ENCODE measurements around the gene RFX3.

- TF ChIP-seq HCFC1 (IDR thresholded peaks at IDR 0.05; ENCODE audit: low read depth, low read length) (no peak), CTCF (CRISPR knock-in tag; IDR thresholded peaks at IDR 0.05) (no peak), MLX (CRISPR knock-in tag; IDR thresholded peaks at IDR 0.05) (no peak), ZBTB2 (CRISPR knock-in tag; IDR thresholded peaks at IDR 0.05; ENCODE audit: low read depth) (no peak), ELF4 (CRISPR knock-in tag; IDR thresholded peaks at IDR 0.05; ENCODE audit: borderline replicate concordance) (no peak), SMC3 (IDR thresholded peaks at IDR 0.05; ENCODE audit: low read length) (no peak), CHD4 (IDR thresholded peaks at IDR 0.05; ENCODE audit: borderline replicate concordance, low read length) (no peak), ZSCAN20 (CRISPR knock-in tag; IDR thresholded peaks at IDR 0.05; ENCODE audit: borderline replicate concordance) (no peak), MAX (IDR thresholded peaks at IDR 0.05) (no peak)
Observed at GRCh38 chr9:3479514-3480352, 46.1 kb downstream of the RFX3 start.

Measured in HepG2 (cell line).